Fibroblast of lung (primary cell): ENCODE data around the gene TBCK. TPM values are rescaled to one million over a fixed set of nuclear protein-coding genes. Genes with fewer than 3 reads are reported as not detected.

Experiments
- DNase-seq, 2 donors: peaks; one replicate each; pipeline versions ENCODE4 v3.0.0 to v3.0.0-alpha.2; 2010; ENCODE audit warnings: low read depth in 2 of 2
- H2AFZ ChIP-seq: 2 replicates; pipeline ENCODE4 v1.5.1; 2012; ENCODE audit warnings: low read length, control low read depth, inconsistent platforms
- H3K27ac ChIP-seq: 2 replicates; pipeline ENCODE4 v1.5.1; 2011; ENCODE audit warnings: low read length, control low read depth; ENCODE audit not compliant: insufficient read depth
- H3K27me3 ChIP-seq: 2 replicates; pipeline ENCODE4 v1.5.1; 2011; ENCODE audit warnings: mild to moderate bottlenecking, low read length; ENCODE audit not compliant: control insufficient read depth, insufficient read depth
- H3K36me3 ChIP-seq: 2 replicates; pipeline ENCODE4 v1.5.1; 2011; ENCODE audit warnings: low read length; ENCODE audit not compliant: control insufficient read depth, insufficient read depth
- H3K4me1 ChIP-seq: 2 replicates; pipeline ENCODE4 v1.5.1; 2011; ENCODE audit warnings: low read length; ENCODE audit not compliant: control insufficient read depth, insufficient read depth; ENCODE audit errors: extremely low read depth
- H3K4me2 ChIP-seq: 2 replicates; pipeline ENCODE4 v1.5.1; 2011; ENCODE audit warnings: low read length, control low read depth; ENCODE audit not compliant: insufficient read depth; ENCODE audit errors: extremely low read depth
- H3K4me3 ChIP-seq, 4 experiments: fragments of 200-600 bp in 1 of 4; sonication (generic) in 1 of 4; replicated peaks in 1 of 4; 2 replicates each; pipeline ENCODE4 v1.5.1; 2011 to 2016; ENCODE audit warnings: low read length in 4 of 4, low read depth in 3 of 4, mild to moderate bottlenecking in 3 of 4, control low read depth in 2 of 4, inconsistent platforms in 1 of 4, mixed read lengths in 1 of 4; ENCODE audit not compliant: insufficient read depth in 1 of 4; ENCODE audit errors: control extremely low read depth in 1 of 4
- H3K79me2 ChIP-seq: 2 replicates; pipeline ENCODE4 v1.5.1; 2012; ENCODE audit warnings: mild to moderate bottlenecking, low read length, inconsistent platforms; ENCODE audit not compliant: control insufficient read depth, insufficient read depth
- H3K9ac ChIP-seq: 2 replicates; pipeline ENCODE4 v1.5.1; 2011; ENCODE audit warnings: mild to moderate bottlenecking, low read length, control low read depth; ENCODE audit not compliant: insufficient read depth
- H3K9me3 ChIP-seq: 2 replicates; pipeline ENCODE4 v1.5.1; 2012; ENCODE audit warnings: low read depth, low read length; ENCODE audit not compliant: control insufficient read depth, insufficient read depth
- H4K20me1 ChIP-seq: 2 replicates; pipeline ENCODE4 v1.5.1; 2011; ENCODE audit warnings: low read length; ENCODE audit not compliant: control insufficient read depth, insufficient read depth; ENCODE audit errors: extremely low read depth
- EZH2 ChIP-seq: IDR thresholded peaks from 2 replicates; pipeline ENCODE4 v1.5.1; 2012; ENCODE audit warnings: low read length, control low read depth, mild to moderate bottlenecking; ENCODE audit errors: missing control alignments
- polyA plus RNA-seq, 2 donors: library from polyadenylated mRNA; depleted of rRNA in 1 of 2; stranded (reverse) in 1 of 2; unstranded in 1 of 2; fragments of >200 nt; gene quantifications; 2 replicates each; pipeline ENCODE4 v1.2.1, GENCODE V29; 2011 to 2012; ENCODE audit warnings: missing spikeins in 1 of 2
- total RNA-seq: library from RNA; depleted of rRNA; stranded (reverse); fragments of >200 nt; gene quantifications from 2 replicates; pipeline ENCODE4 v1.2.1, GENCODE V29; 2014
- TF ChIP-seq, protein P1 (sequence below), 2 donors: IDR thresholded peaks in 1 of 2; conservative IDR thresholded peaks in 1 of 2; 1 replicate in 1 of 2; 2 replicates in 1 of 2; pipeline ENCODE4 v1.5.1; 2011 to 2012; ENCODE audit warnings: low read length in 2 of 2, control low read depth in 1 of 2, inconsistent platforms in 1 of 2, low read depth in 1 of 2, mild to moderate bottlenecking in 1 of 2

Gene TBCK
- total and polyA plus RNA-seq, 2 donors (not counting 1 experiment from before 2014, with no cell fraction given): 29.0 to 69.9 TPM

DNA sequence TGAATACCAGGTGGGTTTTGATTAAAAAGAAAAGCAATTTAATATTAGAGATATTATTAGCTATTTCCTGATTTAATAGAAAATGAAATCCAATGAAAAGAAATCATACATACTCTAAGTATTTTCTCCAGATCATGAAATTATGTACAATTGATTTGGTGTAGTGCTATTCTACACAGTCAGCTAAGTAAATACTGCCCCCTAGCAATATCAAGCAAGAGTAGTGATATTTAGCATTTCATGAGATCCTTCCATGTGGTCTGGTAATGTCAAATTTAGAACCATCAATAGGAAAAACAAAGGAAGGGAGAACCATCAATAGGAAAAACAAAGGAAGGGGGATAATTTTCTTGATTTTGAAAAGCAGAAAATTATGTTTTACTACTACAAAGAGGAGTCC, 114.6 kb downstream of the TBCK start:
- H3K36me3 ChIP-seq: no peaks in the 10 kb centered on the region
- peaks cover 1% of the 10 kb centered on the region for H4K20me1 ChIP-seq

DNA sequence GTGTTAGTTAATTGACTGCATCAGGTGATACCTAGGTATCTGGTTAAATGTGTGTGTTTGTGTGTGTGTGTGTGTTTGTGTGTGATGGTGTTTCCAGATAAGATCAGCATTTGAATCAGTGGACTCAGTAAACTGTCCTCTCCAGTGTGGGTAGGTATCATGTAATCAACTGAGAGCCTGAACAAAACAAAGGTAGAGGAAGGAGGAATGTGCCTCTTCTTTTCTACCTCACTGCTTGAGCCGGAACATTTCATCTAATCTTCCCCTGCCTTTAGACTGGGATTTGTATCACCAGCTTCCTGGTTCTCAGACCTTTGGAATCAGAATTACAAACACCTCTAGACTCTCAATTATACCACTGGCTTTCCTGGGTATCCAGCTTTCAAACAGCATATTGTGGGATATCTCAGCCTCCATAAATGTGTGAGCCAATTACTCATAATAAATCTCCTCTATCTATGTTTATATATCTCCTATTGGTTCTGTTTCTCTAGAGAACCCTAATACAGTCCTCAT, 120.5 kb downstream of the TBCK start:
- TF ChIP-seq, protein P1, sequence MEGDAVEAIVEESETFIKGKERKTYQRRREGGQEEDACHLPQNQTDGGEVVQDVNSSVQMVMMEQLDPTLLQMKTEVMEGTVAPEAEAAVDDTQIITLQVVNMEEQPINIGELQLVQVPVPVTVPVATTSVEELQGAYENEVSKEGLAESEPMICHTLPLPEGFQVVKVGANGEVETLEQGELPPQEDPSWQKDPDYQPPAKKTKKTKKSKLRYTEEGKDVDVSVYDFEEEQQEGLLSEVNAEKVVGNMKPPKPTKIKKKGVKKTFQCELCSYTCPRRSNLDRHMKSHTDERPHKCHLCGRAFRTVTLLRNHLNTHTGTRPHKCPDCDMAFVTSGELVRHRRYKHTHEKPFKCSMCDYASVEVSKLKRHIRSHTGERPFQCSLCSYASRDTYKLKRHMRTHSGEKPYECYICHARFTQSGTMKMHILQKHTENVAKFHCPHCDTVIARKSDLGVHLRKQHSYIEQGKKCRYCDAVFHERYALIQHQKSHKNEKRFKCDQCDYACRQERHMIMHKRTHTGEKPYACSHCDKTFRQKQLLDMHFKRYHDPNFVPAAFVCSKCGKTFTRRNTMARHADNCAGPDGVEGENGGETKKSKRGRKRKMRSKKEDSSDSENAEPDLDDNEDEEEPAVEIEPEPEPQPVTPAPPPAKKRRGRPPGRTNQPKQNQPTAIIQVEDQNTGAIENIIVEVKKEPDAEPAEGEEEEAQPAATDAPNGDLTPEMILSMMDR (conservative IDR thresholded peaks at IDR 0.05 in 1 of 2, IDR thresholded peaks at IDR 0.05 in 1 of 2; ENCODE audit: low read depth in 1 of 2, low read length in 2 of 2): no peak
- no peak for TF ChIP-seq EZH2
- H4K20me1 ChIP-seq: peaks cover 1% of the 10 kb centered on the region
- no peak for DNase-seq
- no peaks in the 10 kb centered on the region for H3K79me2 ChIP-seq
- H3K4me2 ChIP-seq: no peak overlapping the region
- H3K9me3 ChIP-seq: no peaks in the 10 kb centered on the region
- no peak overlapping the region for H3K4me3 ChIP-seq
- H3K9ac ChIP-seq: no peak overlapping the region
- H3K4me1 ChIP-seq: no peaks in the 10 kb centered on the region
- H2AFZ ChIP-seq: no peak overlapping the region
- no peaks in the 10 kb centered on the region for H3K36me3 ChIP-seq
- no peaks in the 10 kb centered on the region for H3K27me3 ChIP-seq
- H3K27ac ChIP-seq: no peak overlapping the region

More for the DNA sequence above, 114.6 kb downstream of the TBCK start:
- no peak overlapping the region for H2AFZ ChIP-seq
- H3K4me1 ChIP-seq: no peaks in the 10 kb centered on the region
- H3K79me2 ChIP-seq: no peaks in the 10 kb centered on the region
- TF ChIP-seq EZH2: no peak
- TF ChIP-seq, protein P1 (conservative IDR thresholded peaks at IDR 0.05 in 1 of 2, IDR thresholded peaks at IDR 0.05 in 1 of 2; ENCODE audit: low read depth in 1 of 2, low read length in 2 of 2): peak; percentile 15 to 66
- H3K27ac ChIP-seq: no peak overlapping the region
- DNase-seq: peak; percentile 6 to 53
- H3K4me3 ChIP-seq: no peak overlapping the region
- H3K4me2 ChIP-seq: no peak overlapping the region
- no peaks in the 10 kb centered on the region for H3K27me3 ChIP-seq
- H3K9me3 ChIP-seq: no peaks in the 10 kb centered on the region
- H3K9ac ChIP-seq: no peak overlapping the region

GRCh38 chr4:106194801-106195200, 121.2 kb downstream of the TBCK start:
- no peaks in the 10 kb centered on the region for H3K79me2 ChIP-seq
- no peak overlapping the region for H3K27ac ChIP-seq
- TF ChIP-seq, protein P1 (conservative IDR thresholded peaks at IDR 0.05 in 1 of 2, IDR thresholded peaks at IDR 0.05 in 1 of 2; ENCODE audit: low read depth in 1 of 2, low read length in 2 of 2): no peak
- no peak for TF ChIP-seq EZH2
- H3K9ac ChIP-seq: no peak overlapping the region
- no peaks in the 10 kb centered on the region for H3K27me3 ChIP-seq
- peaks cover 1% of the 10 kb centered on the region for H4K20me1 ChIP-seq
- no peak overlapping the region for H3K4me3 ChIP-seq
- H3K4me1 ChIP-seq: no peaks in the 10 kb centered on the region
- peak in 1 of 2 donors; percentile 44 for DNase-seq
- no peaks in the 10 kb centered on the region for H3K36me3 ChIP-seq
- no peak overlapping the region for H3K4me2 ChIP-seq
- H3K9me3 ChIP-seq: no peaks in the 10 kb centered on the region
- H2AFZ ChIP-seq: no peak overlapping the region
